ENCODE results near the gene ORC3. TPM values are rescaled to one million over a fixed set of nuclear protein-coding genes. Genes with fewer than 3 reads are reported as not detected.
"Not testable (repeated sequence)": the region's sequence is repeated elsewhere in the genome, so short reads cannot be mapped to it uniquely, and the experiment has no call there.

The ORC3 gene
- total RNA-seq, 1 experiment from 2014 or later = 46.5 TPM

DNA sequence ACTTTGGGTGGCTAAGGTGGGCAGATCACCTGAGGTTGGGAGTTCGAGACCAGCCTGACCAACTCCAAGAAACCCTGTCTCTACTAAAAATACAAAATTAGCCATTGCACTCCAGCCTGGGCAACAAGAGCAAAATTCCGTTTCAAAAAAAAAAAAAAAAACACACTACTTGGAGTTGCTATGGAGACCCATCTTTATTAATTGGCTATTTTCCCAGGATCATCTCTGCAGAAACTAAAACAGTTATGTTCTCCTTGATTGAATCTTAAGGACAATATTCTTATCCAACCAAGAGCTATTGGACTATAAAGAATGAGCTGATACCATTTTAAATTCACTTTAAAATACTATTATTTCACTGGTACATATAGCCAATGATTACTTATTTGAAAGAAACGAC, 97.4 kb downstream of the ORC3 start:
- no peaks in the 10 kb centered on the region for H3K27me3 ChIP-seq (replicated peaks; ENCODE audit: insufficient read depth, low read depth, low read length, poor library complexity)
- no peak overlapping the region for H3K27ac ChIP-seq (ENCODE audit: low read depth, low read length, poor library complexity, severe bottlenecking)
- H3K4me3 ChIP-seq (ENCODE audit: low read depth, low read length, poor library complexity, severe bottlenecking) = no peak overlapping the region
- no TSS peak for BruUV-seq (replicated peaks)
- no peak for DNase-seq (ENCODE audit: low spot score)
- H3K4me1 ChIP-seq (ENCODE audit: insufficient read depth, low read length, poor library complexity, severe bottlenecking) = peaks cover 10% of the 10 kb centered on the region
- ChIA-PET POLR2A (ENCODE audit: low non-redundant PET) (interaction anchor here (0.6 kb wide), 1 partner anchor 12 kb away, joined by 26 read pairs; no protein-coding TSS in a partner anchor), CTCF (no interaction called here)
- no peaks in the 10 kb centered on the region for H3K36me3 ChIP-seq (ENCODE audit: insufficient read depth, low read length, poor library complexity, severe bottlenecking)
- intact Hi-C loops (cut with micrococcal nuclease; ENCODE audit: unreplicated experiment) = no loop called here
- H3K9me3 ChIP-seq (ENCODE audit: low read depth, low read length, poor library complexity, severe bottlenecking) = no peaks in the 10 kb centered on the region
- no peak for TF ChIP-seq EZH2 (IDR thresholded peaks at IDR 0.05; ENCODE audit: borderline replicate concordance, low read depth, low read length, poor library complexity, severe bottlenecking)
- TF ChIP-seq, protein P1, sequence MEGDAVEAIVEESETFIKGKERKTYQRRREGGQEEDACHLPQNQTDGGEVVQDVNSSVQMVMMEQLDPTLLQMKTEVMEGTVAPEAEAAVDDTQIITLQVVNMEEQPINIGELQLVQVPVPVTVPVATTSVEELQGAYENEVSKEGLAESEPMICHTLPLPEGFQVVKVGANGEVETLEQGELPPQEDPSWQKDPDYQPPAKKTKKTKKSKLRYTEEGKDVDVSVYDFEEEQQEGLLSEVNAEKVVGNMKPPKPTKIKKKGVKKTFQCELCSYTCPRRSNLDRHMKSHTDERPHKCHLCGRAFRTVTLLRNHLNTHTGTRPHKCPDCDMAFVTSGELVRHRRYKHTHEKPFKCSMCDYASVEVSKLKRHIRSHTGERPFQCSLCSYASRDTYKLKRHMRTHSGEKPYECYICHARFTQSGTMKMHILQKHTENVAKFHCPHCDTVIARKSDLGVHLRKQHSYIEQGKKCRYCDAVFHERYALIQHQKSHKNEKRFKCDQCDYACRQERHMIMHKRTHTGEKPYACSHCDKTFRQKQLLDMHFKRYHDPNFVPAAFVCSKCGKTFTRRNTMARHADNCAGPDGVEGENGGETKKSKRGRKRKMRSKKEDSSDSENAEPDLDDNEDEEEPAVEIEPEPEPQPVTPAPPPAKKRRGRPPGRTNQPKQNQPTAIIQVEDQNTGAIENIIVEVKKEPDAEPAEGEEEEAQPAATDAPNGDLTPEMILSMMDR (conservative IDR thresholded peaks at IDR 0.05; ENCODE audit: low read depth, low read length) = no peak

DNA sequence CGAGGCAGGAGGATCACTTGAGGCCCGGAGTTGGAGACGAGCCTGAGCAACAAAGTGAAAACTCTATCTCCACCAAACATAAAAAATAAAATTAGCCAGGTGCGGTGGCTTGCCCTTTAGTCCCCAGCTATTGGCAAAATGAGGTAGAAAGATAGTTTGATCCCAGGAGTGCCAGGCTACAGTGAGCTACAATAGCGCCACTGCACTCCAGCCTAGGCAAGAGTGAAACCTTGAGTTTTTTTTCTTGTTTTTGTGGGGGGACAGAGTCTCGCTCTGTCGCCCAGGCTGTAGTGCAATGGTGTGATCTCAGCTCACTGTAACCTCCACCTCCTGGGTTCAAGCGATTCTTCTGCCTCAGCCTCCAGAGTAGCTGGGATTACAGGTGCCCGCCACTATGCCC, 98.0 kb downstream of the ORC3 start:
- H3K27me3 ChIP-seq (replicated peaks; ENCODE audit: insufficient read depth, low read depth, low read length, poor library complexity); H3K4me3 ChIP-seq (ENCODE audit: low read depth, low read length, poor library complexity, severe bottlenecking); H3K27ac ChIP-seq (ENCODE audit: low read depth, low read length, poor library complexity, severe bottlenecking); DNase-seq (ENCODE audit: low spot score); BruUV-seq (replicated peaks); H3K9me3 ChIP-seq (ENCODE audit: low read depth, low read length, poor library complexity, severe bottlenecking); CTCF ChIA-PET; POLR2A ChIA-PET (ENCODE audit: low non-redundant PET); H3K36me3 ChIP-seq (ENCODE audit: insufficient read depth, low read length, poor library complexity, severe bottlenecking); intact Hi-C loops (cut with micrococcal nuclease; ENCODE audit: unreplicated experiment): not testable (repeated sequence)
- H3K4me1 ChIP-seq (ENCODE audit: insufficient read depth, low read length, poor library complexity, severe bottlenecking) = peaks cover 12% of the 10 kb centered on the region

DNA sequence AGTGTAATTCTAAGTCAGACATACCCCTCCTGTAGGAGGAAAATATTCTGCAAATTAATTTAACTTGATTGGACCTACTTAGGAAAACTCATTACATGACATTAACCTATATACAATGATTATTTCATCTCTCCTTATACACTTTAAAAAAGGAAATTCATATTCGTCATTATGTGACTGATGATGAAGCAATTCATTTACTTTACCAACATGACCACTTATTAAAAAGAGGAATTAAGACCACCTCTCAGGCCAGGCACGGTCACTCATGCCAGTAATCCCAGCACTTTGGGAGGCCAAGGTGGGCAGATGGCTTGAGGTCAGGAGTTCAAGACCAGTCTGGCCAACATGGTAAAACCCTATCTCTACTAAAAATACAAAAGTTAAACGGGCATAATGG, 100.5 kb downstream of the ORC3 start:
- ChIA-PET POLR2A (ENCODE audit: low non-redundant PET) (no interaction called here), CTCF (no interaction called here)
- no TSS peak for BruUV-seq (replicated peaks)
- H3K4me3 ChIP-seq (ENCODE audit: low read depth, low read length, poor library complexity, severe bottlenecking) = no peak overlapping the region
- peaks cover 26% of the 10 kb centered on the region for H3K4me1 ChIP-seq (ENCODE audit: insufficient read depth, low read length, poor library complexity, severe bottlenecking)
- TF ChIP-seq, protein P1 (conservative IDR thresholded peaks at IDR 0.05; ENCODE audit: low read depth, low read length) = no peak
- TF ChIP-seq EZH2 (IDR thresholded peaks at IDR 0.05; ENCODE audit: borderline replicate concordance, low read depth, low read length, poor library complexity, severe bottlenecking) = no peak
- H3K36me3 ChIP-seq (ENCODE audit: insufficient read depth, low read length, poor library complexity, severe bottlenecking) = no peaks in the 10 kb centered on the region
- intact Hi-C loops (cut with micrococcal nuclease; ENCODE audit: unreplicated experiment) = no loop called here
- no peak overlapping the region for H3K27ac ChIP-seq (ENCODE audit: low read depth, low read length, poor library complexity, severe bottlenecking)
- no peaks in the 10 kb centered on the region for H3K27me3 ChIP-seq (replicated peaks; ENCODE audit: insufficient read depth, low read depth, low read length, poor library complexity)
- H3K9me3 ChIP-seq (ENCODE audit: low read depth, low read length, poor library complexity, severe bottlenecking) = no peaks in the 10 kb centered on the region
- no peak for DNase-seq (ENCODE audit: low spot score)

DNA sequence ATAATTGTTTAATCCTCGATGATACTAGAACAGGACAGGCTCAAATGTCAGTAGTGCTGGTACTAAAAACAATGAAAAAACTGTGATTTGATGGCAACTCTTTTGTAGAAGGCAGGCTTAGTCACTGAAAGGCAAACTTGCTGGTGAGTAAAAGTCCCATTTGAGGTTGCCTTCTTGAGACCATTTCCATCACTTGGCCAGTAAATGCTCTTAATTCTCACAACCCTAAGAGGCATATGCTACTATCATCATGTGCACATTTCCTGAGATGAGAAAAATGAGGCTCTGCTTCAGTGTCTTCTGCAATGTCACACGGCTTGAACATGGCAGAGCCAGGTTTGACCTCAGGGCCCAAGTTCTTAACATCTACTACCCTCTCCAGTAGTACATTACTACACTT, 102.2 kb downstream of the ORC3 start:
- intact Hi-C loops (cut with micrococcal nuclease; ENCODE audit: unreplicated experiment) = no loop called here

DNA sequence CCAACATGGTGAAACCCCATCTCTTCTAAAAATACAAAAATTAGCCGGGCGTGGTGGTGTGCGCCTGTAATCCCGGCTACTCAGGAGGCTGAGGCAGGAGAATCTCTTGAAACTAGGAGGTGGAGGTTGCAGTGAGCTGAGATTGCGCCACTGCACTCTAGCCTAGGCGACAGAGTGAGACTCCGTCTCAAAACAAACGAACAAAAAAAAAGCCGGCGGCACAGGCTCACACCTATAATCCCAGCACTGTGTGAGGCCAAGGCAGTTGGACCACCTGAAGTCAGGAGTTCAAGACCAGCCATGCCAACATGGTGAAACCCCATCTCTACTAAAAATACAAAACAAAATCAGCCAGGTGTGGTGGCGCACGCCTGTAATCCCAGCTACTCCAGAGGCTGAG, 106.9 kb downstream of the ORC3 start:
- CTCF ChIA-PET; H3K36me3 ChIP-seq (ENCODE audit: insufficient read depth, low read length, poor library complexity, severe bottlenecking); H3K4me3 ChIP-seq (ENCODE audit: low read depth, low read length, poor library complexity, severe bottlenecking); H3K27ac ChIP-seq (ENCODE audit: low read depth, low read length, poor library complexity, severe bottlenecking); H3K27me3 ChIP-seq (replicated peaks; ENCODE audit: insufficient read depth, low read depth, low read length, poor library complexity); intact Hi-C loops (cut with micrococcal nuclease; ENCODE audit: unreplicated experiment); POLR2A ChIA-PET (ENCODE audit: low non-redundant PET); DNase-seq (ENCODE audit: low spot score); BruUV-seq (replicated peaks); H3K9me3 ChIP-seq (ENCODE audit: low read depth, low read length, poor library complexity, severe bottlenecking): not testable (repeated sequence)
- H3K4me1 ChIP-seq (ENCODE audit: insufficient read depth, low read length, poor library complexity, severe bottlenecking) = peaks cover 43% of the 10 kb centered on the region

More for the DNA sequence above, 102.2 kb downstream of the ORC3 start:
- H3K4me3 ChIP-seq (ENCODE audit: low read depth, low read length, poor library complexity, severe bottlenecking) = no peak overlapping the region
- no peaks in the 10 kb centered on the region for H3K27me3 ChIP-seq (replicated peaks; ENCODE audit: insufficient read depth, low read depth, low read length, poor library complexity)
- H3K27ac ChIP-seq (ENCODE audit: low read depth, low read length, poor library complexity, severe bottlenecking) = no peak overlapping the region
- H3K36me3 ChIP-seq (ENCODE audit: insufficient read depth, low read length, poor library complexity, severe bottlenecking) = no peaks in the 10 kb centered on the region
- no peak for DNase-seq (ENCODE audit: low spot score)
- ChIA-PET POLR2A (ENCODE audit: low non-redundant PET) (no interaction called here), CTCF (no interaction called here)
- peaks cover 35% of the 10 kb centered on the region for H3K4me1 ChIP-seq (ENCODE audit: insufficient read depth, low read length, poor library complexity, severe bottlenecking)
- no peaks in the 10 kb centered on the region for H3K9me3 ChIP-seq (ENCODE audit: low read depth, low read length, poor library complexity, severe bottlenecking)
- no TSS peak for BruUV-seq (replicated peaks)
- TF ChIP-seq EZH2 (IDR thresholded peaks at IDR 0.05; ENCODE audit: borderline replicate concordance, low read depth, low read length, poor library complexity, severe bottlenecking) = no peak
- TF ChIP-seq, protein P1 (conservative IDR thresholded peaks at IDR 0.05; ENCODE audit: low read depth, low read length) = no peak
